Right kidney (tissue), 1 donor: ENCODE measurements around the gene LUC7L2.
"Not testable (repeated sequence)": the region's sequence is repeated elsewhere in the genome, so short reads cannot be mapped to it uniquely, and the experiment has no call there.

ENCODE experiments used
- DNase-seq: peaks from one replicate; pipeline ENCODE4 v3.0.0-alpha.2; 2016

LUC7L2 gene

DNA sequence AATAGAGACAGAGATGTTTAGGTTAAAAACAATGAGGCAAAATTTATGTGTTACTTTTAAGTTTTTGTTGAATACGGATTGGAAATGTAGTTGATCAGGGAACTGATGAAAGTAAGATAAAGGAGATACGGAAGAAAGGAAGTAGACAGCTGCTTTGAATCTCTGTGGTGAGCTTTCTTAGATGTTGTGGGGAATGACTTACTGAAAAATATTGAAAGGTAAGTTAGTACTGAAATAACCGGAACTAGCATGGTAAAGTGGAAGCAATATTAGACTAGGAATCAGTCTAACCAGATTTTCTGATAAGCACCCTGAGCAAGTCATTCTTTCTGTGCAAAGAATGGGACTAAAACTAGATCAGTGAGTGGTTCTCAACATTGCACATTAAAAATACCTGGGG is 34.8 kb downstream of the LUC7L2 start:
- no peak for DNase-seq

DNA sequence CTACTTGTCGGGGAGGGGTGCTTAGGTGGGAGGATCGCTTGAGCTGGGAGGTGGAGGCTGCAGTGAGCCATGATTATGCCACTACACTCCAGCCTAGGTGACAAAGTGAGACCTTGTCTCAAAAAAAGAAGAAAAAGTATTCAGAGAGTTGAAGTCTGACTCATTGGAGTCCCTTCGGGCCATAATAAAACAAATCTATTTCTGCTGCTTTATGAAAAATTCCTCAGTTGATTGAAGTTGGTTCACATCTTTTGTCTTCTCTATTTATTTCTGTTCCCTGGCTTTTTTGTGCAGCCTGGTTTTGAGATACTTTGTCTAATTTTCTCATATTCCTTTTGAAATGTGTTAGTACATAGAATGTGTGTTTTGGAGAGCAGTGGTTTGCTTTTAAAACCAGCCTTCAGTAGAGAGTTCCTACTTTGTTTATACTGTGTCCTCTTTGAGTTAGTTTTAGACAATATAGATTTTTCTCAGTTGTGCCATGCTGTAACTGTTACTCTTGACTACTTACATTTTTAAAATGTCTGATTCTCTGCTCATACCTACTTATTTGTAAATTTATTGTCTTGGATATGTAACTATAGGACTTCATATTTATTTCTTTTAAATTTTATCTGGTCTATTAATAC is 36.7 kb downstream of the LUC7L2 start:
- no peak for DNase-seq

DNA sequence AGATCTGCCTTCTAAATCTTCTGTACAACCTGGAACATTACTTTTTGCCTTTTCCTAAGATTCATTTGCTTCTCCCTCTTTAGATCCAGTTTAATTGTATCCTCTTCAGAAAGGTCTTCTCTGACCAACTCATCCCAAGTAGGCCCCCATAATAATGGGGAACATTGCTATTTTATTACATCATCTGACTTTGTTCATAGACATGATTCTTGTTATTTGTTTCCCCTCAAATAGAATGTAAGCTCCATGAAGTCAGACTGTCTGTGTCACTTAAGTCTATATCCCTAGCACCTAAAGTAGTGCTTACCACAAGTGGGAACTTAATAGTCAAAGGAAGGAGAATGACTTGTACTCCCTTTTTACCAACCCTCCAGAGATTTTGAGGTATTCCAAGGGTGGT is 37.5 kb downstream of the LUC7L2 start:
- DNase-seq, result no peak

DNA sequence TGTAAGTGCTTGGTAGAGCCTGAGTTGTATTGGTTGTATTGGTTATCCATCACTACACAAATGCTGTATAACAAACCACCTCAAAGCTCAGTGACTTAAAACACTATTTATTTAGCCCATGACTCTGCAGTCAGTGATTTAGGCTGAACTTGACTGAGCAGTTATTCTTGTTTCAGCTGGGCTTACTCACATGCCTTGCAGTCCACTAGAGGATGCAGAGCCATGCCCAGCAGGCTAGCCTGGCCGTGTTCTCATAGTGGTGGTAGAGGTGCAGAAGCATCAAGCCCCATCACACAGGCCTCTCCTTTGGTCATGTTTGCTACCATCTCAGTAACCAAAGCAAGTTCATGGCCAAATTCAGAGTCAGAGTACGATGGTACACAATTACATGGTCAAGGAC is 43.9 kb downstream of the LUC7L2 start:
- no peak for DNase-seq

DNA sequence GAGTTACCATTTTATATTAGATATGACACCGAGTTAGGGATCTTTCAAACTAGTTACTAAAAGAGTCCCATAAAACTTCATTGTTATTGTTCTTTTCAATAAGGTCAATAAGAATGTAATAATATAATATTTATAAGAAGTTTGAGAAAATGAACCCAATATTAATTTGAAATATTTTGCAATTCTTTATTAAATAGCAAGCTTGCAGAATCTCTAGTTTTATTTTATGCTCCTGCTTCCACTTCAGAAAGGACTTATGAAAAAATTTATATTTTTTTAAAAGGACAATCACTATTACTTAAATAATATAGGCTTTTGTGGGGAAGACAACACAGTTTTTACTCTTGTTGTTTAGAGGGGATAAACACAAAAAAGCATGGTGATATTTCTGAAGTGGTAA is 47.9 kb downstream of the LUC7L2 start:
- DNase-seq, result no peak

DNA sequence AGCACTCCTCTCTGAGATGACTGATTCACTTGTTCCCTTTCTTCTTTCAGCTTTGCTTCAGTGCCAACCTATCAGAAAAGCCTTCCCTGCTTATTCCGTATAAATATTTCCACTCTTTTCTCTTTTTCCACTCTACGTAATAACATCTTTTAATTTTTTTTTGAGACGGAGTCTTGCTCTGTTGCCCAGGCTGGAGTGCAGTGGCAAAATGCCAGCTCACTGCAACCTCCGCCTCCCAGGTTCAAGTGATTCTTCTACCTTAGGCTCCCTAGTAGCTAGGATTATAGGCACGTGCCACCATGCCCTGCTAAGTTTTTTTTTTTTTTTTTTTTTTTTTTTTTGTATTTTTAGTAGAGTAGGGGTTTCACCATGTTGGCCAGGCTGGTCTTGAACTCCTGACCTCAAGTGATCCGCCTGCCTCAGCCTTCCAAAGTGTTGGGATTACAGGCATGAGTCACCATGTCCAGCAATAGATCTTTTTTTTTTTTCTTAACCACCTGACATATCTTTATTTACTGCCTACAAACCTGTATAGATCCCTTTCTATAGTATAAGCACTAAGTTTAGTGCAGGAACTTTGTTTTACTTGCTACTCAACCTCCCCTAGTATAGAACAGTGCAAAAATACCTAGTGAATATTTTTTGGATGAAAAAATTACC is 55.2 kb downstream of the LUC7L2 start:
- DNase-seq, result not testable (repeated sequence)

DNA sequence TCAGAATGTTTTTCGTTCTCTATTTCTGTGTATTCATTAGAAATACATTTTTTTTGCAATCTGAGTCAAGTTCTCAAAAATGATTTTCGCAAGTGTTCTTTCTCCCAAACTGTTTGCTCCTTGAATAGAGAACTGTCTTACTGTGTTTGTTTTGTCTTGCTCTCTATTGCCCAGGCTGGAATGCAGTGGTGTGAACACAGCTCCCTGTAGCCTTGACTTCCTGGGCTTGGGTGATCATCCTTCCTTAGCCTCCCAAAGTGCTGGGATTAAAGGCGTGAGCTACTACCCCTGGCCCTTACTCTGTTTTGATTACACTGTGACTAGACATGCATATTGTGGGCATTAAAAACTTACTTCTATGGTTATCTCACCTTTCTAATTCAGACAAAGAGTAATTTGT is 56.7 kb downstream of the LUC7L2 start:
- DNase-seq, result no peak

DNA sequence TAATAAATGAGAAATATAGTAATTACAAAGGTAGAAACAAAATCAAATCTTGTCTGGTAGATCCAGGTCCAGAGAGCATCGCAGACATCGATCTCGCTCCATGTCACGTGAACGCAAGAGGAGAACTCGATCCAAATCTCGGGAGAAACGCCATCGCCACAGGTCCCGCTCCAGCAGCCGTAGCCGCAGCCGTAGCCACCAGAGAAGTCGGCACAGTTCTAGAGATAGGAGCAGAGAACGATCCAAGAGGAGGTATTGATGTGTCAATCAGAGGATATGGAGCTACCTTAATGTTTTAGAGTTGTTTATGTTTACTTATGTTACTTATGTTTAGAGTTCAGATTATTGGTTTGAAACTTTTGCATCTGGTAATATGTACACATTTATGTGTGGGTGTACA is 57.8 kb downstream of the LUC7L2 start:
- no peak for DNase-seq

DNA sequence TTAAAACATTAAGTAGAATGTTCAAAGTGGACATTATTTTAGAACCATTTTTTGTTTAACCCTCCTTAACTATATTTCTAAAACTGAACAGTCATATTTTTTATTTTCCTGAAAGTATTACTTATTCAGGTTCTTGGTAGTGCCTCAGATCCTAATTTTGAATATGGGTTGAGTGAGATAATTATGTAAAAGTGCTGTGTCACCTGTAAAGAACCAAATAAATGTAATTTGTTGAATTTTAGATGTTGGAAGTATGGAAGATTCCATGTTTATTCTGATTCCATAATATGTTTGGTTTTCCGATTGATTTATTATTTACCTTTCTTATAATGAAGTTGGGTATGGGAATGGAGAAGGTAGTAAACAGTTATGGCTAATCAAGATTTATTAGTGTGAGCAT is 61.4 kb downstream of the LUC7L2 start:
- DNase-seq, result no peak

DNA sequence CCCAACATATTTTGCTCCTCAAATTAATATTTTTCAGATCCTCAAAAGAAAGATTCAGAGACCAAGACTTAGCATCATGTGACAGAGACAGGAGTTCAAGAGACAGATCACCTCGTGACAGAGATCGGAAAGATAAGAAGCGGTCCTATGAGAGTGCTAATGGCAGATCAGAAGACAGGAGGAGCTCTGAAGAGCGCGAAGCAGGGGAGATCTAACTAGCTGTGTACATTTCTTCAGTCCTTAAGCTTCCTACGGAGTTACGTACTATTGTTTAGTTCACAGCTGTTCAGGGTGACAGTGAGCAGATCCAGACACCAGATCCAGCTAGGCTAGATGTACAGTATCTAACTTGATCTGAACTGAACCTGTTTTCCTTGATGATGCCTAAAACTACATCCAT is 62.4 kb downstream of the LUC7L2 start:
- no peak for DNase-seq

DNA sequence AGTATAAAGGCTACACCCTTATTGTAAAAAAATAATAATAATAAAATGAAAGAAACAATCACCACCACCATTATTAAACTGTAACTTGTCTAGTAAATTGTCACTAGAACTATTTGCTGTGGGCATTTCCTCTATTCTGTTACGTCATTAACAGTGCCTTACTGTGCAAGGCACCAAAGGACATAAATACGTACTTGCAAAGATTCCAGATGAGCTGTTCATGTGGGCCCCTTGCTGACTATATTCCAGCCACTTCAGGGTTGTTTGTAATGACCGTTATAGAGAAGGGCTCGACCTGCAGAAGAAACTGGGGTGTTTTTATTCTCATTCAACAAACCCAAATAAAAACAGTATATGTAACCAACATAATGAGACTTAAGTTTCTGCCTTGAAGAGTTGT is 63.4 kb downstream of the LUC7L2 start:
- no peak for DNase-seq

DNA sequence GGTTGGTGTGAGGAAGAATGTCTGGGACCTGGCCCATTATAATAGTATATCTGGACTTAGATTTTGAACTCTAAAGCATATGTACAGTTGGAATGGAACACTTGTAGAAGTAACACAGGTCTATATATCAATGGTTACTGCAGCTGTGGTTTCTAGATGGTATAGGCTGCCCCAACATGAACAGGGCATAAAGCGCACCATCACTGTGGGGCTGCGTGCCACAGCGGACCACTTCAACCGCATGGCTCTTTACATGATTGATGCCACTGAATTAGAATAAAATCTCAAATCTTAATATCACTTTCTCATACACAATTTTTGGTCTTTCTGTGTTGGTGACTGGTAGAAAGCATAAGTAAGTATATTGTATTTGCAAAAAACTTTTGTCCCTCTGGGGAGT is 64.3 kb downstream of the LUC7L2 start:
- no peak for DNase-seq

DNA sequence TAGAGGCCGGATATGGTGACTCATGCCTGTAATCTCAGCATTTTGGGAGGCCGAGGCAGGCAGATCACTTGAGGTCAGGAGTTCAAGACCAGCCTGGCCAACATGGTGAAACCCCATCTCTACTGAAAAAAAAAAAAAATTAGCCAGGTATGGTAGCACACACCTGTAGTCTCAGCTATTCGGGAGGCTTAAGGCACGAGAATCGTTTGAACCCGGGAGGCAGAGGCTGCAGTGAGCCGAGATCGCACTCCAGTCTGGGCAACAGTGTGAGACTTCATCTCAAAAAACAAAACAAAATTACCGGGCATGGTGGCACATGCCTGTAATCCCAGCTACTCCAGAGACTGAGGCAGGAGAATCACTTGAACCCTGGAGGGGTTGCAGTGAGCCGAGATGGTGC is 66.0 kb downstream of the LUC7L2 start:
- not testable (repeated sequence) for DNase-seq

DNA sequence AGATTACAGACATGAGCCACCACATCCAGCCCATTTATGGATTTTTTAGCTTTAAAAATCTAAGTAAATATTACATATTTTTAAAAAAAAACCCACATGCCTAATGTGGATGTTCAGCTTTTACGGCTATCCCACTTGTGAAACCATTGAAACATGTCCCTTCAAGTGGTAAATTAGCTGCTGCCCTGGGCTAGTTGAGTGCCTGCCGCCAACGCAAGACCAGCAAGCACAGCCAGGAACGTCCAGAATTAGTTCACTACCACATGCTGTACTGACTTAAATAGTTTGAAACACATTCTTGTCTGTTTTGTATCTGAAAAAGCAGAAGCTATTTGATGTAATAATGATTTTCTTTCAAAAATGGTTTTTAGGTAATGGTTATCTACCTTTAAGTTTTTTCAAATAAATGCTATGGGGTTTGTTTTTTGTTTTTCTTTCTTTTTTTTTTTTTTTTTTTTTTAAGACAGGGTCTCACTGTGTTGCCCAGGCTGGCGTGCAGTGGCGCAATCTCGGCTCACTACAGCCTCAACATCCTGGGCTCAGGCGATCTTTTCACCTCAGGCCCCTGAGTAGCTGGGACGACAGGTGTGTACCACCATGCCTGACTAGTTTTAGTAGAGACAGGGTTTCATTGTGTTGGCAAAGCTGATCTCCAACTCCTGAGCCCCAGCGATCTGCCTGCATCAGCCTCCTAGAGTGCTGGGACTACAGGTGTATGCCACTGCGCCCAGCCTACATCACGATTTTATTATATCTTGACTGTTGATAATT is 66.7 kb downstream of the LUC7L2 start:
- no peak for DNase-seq

DNA sequence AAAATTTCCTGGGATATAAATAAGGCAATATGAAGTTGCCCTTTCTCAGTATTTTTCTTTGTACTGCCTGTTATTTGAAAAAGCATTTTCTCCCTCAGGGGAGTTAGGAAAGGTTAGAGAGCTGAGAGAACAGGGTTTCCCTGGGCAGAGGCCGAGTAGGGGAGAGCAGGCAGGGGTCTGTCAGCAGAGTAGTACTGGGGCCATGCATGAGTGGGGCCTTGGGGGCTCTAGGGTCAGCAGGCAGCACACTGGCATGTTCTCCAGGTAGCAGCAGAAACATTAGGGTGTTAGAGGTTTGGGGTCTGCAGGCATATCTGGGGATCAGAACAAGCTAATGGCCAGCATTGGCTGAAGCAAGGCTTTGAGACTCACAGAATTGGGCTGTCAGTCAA is 67.3 kb downstream of the LUC7L2 start:
- DNase-seq, result no peak

DNA sequence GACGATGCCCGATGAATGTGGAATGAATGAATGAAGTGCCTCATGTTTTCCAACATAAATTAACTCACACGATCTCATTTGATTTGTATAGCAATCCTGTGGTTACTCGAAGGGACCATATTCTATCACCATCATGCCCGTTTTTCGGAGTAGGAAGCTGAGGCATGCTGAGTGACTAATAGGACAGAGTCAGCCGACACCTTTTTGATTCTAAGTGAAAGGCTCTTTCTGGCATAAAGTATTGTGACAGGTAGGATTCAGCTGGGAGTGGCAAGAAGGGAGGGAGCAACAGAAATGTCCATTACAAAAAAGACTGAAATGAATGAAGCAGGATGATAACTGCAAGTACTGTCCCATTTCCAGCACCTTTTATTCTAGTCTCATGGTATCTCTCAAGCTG is 68.1 kb downstream of the LUC7L2 start:
- no peak for DNase-seq

DNA sequence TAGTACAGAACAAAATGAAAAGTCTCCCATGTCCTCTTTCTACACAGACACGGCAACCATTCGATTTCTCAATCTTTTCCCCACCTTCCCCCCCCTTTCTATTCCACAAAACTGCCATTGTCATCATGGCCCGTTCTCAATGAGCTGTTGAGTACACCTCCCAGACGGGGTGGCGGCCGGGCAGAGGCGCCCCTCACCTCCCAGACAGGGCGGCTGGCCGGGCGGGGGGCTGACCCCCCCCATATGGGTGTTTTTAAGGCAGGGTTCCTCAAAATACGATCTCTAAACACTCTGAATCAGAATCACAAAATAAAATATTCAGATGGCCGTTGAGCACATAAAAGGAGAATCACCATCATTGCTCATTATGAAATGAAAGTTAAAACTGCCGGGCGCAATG is 70.0 kb downstream of the LUC7L2 start:
- not testable (repeated sequence) for DNase-seq

DNA sequence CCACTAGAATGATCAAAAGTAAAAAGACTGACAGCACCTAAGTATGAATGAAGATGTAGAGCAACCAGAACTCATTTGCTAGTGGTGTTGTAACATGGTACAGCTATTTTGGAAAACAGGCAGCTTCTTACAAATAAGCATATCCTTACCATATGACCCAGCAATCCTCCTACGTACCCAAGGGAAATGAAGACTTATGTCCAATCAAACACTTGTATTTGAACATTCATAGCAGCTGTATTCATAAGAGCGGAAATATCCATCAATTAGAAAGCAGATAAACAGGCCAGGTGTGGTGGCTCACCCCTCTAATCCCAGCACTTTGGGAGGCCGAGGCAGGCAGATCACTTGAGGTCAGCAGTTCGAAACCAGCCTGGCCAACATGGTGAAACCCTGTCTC is 70.7 kb downstream of the LUC7L2 start:
- DNase-seq, result no peak

DNA sequence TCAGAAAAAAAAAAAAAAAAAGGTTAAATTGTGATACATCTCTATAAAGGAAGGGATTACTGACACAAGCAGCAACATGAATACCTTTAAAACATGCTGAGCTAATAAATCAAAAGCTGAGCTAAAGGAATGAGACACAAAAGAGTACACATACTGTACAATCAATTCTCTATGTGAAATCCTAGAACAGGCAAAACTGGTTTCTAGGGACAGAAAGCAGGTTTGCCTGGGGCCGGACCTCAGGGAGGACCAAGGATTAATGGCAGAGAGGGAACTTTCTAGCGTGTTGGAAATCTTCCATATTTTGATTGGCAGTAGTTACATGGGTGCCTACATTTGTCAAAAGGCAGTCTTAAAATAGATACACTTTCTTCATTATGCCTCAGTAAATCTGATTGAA is 71.3 kb downstream of the LUC7L2 start:
- no peak for DNase-seq

DNA sequence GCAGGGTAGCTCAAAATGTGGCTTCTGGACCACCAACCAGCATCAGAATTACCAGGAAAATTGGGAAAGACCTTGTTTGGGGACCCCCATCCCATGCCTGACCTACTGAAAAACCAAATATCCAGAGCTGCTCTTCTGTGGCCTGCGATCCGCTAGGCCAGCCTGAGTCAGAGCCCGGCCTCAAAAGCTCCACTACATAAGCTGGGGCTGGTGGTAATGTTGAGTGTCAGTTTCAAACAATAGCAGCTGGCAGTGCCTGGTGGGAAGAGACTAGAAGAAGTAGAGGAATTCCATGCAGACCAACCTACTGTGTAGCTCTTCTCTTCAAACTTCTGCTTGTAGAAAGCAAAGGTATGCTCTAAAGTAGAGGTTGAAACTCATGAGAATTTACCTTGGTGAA is 71.8 kb downstream of the LUC7L2 start:
- DNase-seq, result no peak

DNA sequence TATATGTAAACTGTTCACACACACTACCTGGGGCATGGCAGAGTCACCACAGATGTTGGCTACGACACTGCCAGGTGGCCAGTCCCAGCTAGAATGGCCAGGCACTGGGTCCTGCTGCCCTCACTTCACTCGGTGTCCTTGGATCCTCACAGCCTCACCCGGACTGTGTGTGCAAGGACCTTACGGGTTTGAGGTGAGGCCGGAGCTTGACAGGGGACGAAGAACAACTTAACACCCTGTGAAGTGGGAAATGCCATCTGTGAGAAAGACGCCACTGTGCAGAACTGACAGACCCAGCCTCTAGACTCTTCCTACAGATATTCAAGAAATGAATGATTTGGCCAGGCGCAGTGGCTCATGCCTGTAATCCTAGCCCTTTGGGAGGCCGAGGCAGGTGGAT is 77.1 kb downstream of the LUC7L2 start:
- DNase-seq, result no peak

DNA sequence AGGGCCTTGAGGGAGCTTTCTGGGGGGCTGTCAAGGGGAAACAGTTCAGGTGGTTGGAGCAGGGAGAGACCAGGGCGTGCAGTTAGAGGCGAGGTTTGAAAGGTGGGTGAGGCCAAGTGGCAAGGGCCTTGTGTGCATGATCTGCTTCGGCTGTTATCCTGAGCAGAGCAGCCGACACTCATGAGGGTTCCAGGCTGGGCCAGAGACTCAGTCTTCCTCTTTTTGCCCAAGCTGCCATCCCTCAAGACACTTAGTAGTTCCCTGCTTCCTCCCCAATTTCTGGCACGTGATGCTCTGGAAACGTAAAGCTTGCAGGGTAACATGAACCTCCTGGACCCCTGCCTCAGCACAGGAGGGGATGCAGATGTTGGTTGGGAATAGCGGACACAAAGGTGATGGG is 79.7 kb downstream of the LUC7L2 start:
- no peak for DNase-seq

DNA sequence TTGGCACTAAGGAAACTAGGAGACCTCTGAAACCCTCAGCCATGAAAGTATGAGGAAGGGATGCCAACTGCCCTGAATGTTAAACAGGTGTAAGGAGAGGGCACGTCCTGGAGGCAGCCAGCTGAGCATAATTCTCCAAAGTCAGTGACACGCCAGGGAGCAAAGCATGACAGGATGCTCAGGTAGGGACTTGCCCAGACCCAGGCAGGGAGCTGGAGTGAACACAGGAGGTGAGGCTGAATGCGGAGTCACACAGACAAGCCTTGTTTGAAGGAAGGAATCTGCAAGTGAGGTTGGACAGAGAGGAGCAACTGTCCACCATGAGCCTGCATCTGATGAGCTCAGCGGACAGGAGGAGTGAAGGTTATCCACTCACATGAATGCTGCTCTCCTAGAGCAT is 82.3 kb downstream of the LUC7L2 start:
- no peak for DNase-seq
